Measurements from ENCODE around the gene LOXL1. TPM values are rescaled to one million over a fixed set of nuclear protein-coding genes. Genes with fewer than 3 reads are reported as not detected.
A peak's percentile ranks its signal among the peaks of the same experiment; 100 is the strongest.

LOXL1 gene
- total RNA-seq, 2 donors from 2014 or later, result 2.3 to 6.9 TPM

DNA sequence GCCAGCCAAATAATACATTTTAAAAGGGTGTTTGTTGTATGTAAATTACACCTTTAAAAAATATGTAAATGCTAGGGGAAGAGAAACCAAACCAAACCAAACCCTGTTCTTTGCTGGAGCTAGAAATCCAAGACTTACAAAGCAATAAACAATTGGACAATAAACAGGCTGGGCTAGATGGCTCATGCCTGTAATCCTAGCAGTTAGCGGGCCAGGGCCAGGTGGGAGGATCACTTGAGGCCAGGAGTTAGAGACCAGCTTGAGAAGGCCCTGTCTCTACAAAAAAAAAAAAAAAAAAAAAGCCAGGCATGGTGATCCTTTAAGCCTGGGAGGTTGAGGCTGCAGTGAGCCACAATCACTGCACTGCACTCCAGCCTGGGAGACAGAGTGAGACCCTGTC is 53.4 kb downstream of the LOXL1 start:
- Histone ChIP-seq H3K27me3 (no peaks in the 10 kb centered on the region), H3K4me1 (peaks cover 17% of the 10 kb centered on the region), H3K4me3 (no peak overlapping the region), H3K27ac (no peak overlapping the region), H3K36me3 (no peaks in the 10 kb centered on the region), H3K9ac (ENCODE audit: low read depth in 2 of 2, low read length in 2 of 2) (no peak overlapping the region), H3K9me3 (no peaks in the 10 kb centered on the region)
- TF ChIP-seq, protein P1, sequence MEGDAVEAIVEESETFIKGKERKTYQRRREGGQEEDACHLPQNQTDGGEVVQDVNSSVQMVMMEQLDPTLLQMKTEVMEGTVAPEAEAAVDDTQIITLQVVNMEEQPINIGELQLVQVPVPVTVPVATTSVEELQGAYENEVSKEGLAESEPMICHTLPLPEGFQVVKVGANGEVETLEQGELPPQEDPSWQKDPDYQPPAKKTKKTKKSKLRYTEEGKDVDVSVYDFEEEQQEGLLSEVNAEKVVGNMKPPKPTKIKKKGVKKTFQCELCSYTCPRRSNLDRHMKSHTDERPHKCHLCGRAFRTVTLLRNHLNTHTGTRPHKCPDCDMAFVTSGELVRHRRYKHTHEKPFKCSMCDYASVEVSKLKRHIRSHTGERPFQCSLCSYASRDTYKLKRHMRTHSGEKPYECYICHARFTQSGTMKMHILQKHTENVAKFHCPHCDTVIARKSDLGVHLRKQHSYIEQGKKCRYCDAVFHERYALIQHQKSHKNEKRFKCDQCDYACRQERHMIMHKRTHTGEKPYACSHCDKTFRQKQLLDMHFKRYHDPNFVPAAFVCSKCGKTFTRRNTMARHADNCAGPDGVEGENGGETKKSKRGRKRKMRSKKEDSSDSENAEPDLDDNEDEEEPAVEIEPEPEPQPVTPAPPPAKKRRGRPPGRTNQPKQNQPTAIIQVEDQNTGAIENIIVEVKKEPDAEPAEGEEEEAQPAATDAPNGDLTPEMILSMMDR (IDR thresholded peaks at IDR 0.05), result no peak
- no peak for DNase-seq
- intact Hi-C loops (cut with DNase I), result no loop called here

DNA sequence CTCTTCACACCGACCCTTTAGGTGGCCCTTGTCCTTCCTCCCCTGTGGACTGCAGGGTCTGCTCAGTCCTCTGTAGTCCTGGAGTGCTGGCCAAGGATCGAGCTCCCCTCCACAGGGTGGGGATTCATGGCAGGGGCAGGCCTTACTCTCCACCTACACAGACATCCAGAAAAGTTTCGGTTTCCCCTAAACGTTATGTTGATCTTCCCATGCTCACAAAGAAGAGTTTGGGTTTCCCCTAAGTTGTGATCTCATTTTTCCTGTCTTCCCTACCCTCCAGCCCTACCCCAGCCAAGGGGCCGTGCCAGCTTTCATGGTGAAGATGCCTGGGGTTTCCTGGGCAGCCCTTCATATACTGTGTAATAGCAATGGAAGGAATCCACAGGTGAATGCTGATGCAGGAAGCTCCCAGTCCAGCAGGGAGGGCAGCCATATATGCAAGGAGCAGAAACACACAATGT is 55.5 kb downstream of the LOXL1 start:
- TF ChIP-seq, protein P1 (IDR thresholded peaks at IDR 0.05), result no peak
- Histone ChIP-seq H3K36me3 (no peaks in the 10 kb centered on the region), H3K27me3 (no peaks in the 10 kb centered on the region), H3K9ac (ENCODE audit: low read depth in 2 of 2, low read length in 2 of 2) (peak overlapping the region in 1 of 2 donors; percentile 38), H3K9me3 (no peaks in the 10 kb centered on the region), H3K27ac (peak overlapping the region; percentile 68), H3K4me1 (peaks cover 17% of the 10 kb centered on the region), H3K4me3 (no peak overlapping the region)
- DNase-seq, result no peak
- intact Hi-C loops (cut with DNase I), result no loop called here

DNA sequence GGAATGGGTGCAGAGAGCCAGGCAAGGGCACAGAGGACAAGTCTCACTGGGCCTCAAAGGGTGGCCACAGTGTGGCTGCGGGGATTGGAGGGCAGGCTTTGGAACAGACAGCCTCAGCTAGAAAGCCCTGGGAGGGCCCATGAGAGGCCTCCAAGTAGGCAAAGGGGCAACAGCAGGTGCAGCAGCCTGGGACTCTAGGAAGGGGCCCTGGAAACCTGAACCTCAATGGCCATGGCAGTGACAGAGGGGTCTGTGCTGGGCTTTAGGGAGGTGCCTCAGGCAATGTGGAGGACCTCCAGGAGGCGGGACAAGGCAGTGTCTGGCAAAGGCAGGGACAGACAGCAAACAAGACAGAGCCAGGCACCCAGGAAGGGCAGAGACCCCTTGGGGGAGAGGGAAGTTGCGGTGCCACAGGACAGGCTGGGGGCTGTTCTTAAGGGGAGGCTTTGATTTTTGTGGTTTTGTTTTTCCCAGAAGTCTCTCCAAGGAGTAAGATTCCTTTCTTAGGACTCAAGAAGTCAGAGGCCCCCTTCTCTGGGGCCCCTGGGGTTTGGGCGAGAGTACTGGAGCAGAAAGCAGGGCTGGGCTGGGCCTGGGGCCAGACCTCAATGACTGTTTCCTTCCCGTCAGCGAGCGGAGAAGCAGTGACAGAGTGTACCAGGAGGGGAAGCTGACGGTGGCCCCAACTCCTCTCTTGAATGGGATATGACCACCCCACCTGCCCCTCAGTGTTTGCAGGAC is 56.1 kb downstream of the LOXL1 start:
- Histone ChIP-seq H3K27me3 (no peaks in the 10 kb centered on the region), H3K4me3 (no peak overlapping the region), H3K36me3 (no peaks in the 10 kb centered on the region), H3K27ac (peak overlapping the region; percentile 68), H3K9me3 (no peaks in the 10 kb centered on the region), H3K9ac (ENCODE audit: low read depth in 2 of 2, low read length in 2 of 2) (peak overlapping the region; percentile 38 to 58), H3K4me1 (peaks cover 17% of the 10 kb centered on the region)
- intact Hi-C loops (cut with DNase I), result no loop called here
- TF ChIP-seq, protein P1 (IDR thresholded peaks at IDR 0.05), result no peak
- peak; percentile 60 for DNase-seq

DNA sequence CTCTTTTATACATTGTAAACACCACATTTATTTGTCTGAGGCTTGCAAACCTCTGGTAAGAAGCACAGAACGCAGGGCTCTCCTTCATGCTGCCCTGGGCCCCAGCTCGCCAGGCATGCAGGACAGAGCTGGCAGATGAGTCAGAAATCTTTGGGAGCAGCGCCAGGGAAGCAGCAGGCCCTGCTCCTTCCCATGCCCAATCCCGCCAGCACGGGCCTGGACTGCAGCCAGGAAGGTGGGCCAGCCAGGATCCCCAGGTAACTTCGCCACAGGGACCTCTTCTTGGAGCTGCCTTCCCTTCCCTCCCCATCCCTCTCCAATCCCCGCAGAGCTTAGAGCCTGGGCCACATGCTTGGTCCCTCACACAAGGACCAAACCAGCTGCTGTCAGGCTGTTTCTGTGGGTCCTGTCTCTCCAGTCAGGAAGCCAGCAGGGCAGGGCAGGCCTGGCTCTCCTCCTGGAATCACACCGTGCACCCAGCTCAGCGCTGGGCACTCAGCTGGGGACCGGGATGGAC is 57.0 kb downstream of the LOXL1 start:
- Histone ChIP-seq H3K36me3 (no peaks in the 10 kb centered on the region), H3K4me3 (no peak overlapping the region), H3K27ac (peak overlapping the region; percentile 68), H3K27me3 (no peaks in the 10 kb centered on the region), H3K9ac (ENCODE audit: low read depth in 2 of 2, low read length in 2 of 2) (peak overlapping the region in 1 of 2 donors; percentile 24), H3K4me1 (peaks cover 19% of the 10 kb centered on the region), H3K9me3 (no peaks in the 10 kb centered on the region)
- TF ChIP-seq, protein P1 (IDR thresholded peaks at IDR 0.05), result no peak
- DNase-seq, result peak; percentile 35
- intact Hi-C loops (cut with DNase I), result no loop called here

DNA sequence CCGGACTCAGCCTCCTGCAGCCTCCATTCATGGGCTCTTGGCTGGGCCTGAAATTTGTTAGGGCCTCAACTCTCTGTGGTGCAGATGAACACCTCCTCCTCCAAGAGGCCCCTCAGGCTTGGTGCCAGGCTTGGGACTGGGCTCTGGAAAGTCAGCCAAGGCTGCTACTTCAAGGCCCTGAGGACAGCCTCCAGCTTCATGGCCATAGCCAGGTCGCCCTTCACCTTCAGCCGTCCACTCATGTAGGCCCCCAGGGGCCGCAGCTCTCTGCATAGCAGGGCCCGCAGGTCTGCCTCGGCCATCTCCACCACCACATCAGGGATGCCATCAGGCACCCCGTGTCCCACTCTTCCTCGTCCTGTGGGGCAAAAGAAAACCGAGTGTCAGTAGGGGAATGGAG is 57.5 kb downstream of the LOXL1 start:
- no peaks in the 10 kb centered on the region for H3K9me3 ChIP-seq
- no peaks in the 10 kb centered on the region for H3K27me3 ChIP-seq
- no peak for DNase-seq
- H3K4me3 ChIP-seq, result no peak overlapping the region
- peaks cover 23% of the 10 kb centered on the region for H3K4me1 ChIP-seq
- peak overlapping the region; percentile 68 for H3K27ac ChIP-seq
- no peak overlapping the region for H3K9ac ChIP-seq (ENCODE audit: low read depth in 2 of 2, low read length in 2 of 2)
- TF ChIP-seq, protein P1 (IDR thresholded peaks at IDR 0.05), result no peak
- intact Hi-C loops (cut with DNase I), result no loop called here
- no peaks in the 10 kb centered on the region for H3K36me3 ChIP-seq

Measured in colonic mucosa (tissue), 4 donors.